IMR-90 (cell line): Measurements from ENCODE around the gene OR2A2. TPM values are rescaled to one million over a fixed set of nuclear protein-coding genes. Genes with fewer than 3 reads are reported as not detected.

Experiments used
- ATAC-seq: fragments of 200-7000 bp; cut with Tn5 transposase; 2 replicates; pipeline ENCODE4 v1.9.1; 2020; ENCODE audit warnings: low read depth, mild to moderate bottlenecking, moderate library complexity
- BruUV-seq: library from RNA; stranded (reverse); fragments of 400-500 nt; replicated peaks from 2 replicates; lab custom pipeline; 2021; lab: Mats Ljungman, UMichigan
- CTCF ChIA-PET: fragments of 300-600 bp; formaldehyde crosslinking; extraction: SDS; loops from one replicate; lab custom pipeline; 2021; ENCODE audit warnings: antibody characterized with exemption; lab: Yijun Ruan, JAX
- POLR2A ChIA-PET: fragments of 300-600 bp; sonication (Branson Sonifier 250); formaldehyde crosslinking; loops from one replicate; lab custom pipeline; 2022; ENCODE audit warnings: antibody characterized with exemption; ENCODE audit not compliant: unreplicated experiment; lab: Charles Lee
- DNase-seq: peaks from one replicate; pipeline ENCODE4 v3.0.0; 2013
- H2AFZ ChIP-seq: replicated peaks from 2 replicates; pipeline ENCODE3; 2013; ENCODE audit warnings: low read length, mild to moderate bottlenecking; ENCODE audit not compliant: poor library complexity
- H2AK5ac ChIP-seq: 2 replicates; pipeline ENCODE4 v1.6.1; 2013; ENCODE audit warnings: low read depth, low read length, inconsistent platforms
- H2AK9ac ChIP-seq: replicated peaks from 2 replicates; pipeline ENCODE3; 2013; ENCODE audit warnings: mild to moderate bottlenecking, low read depth, low read length, moderate library complexity; ENCODE audit not compliant: poor library complexity
- H2BK120ac ChIP-seq: 2 replicates; pipeline ENCODE4 v1.6.1; 2013; ENCODE audit warnings: low read depth, low read length, inconsistent platforms
- H2BK15ac ChIP-seq: 3 replicates; pipeline ENCODE4 v1.6.1; 2013; ENCODE audit warnings: low read depth, low read length, inconsistent platforms
- H2BK20ac ChIP-seq: 2 replicates; pipeline ENCODE4 v1.6.1; 2013; ENCODE audit warnings: low read depth, mild to moderate bottlenecking, inconsistent platforms, low read length, moderate library complexity
- H2BK5ac ChIP-seq: 2 replicates; pipeline ENCODE4 v1.6.1; 2013; ENCODE audit warnings: mild to moderate bottlenecking, low read depth, low read length, inconsistent platforms; ENCODE audit not compliant: poor library complexity, severe bottlenecking
- H3K14ac ChIP-seq: replicated peaks from 2 replicates; pipeline ENCODE4 v1.6.1; 2013; ENCODE audit warnings: low read depth, low read length, inconsistent platforms
- H3K18ac ChIP-seq: 2 replicates; pipeline ENCODE4 v1.6.1; 2013; ENCODE audit warnings: low read depth, low read length, control low read depth
- H3K23ac ChIP-seq: 2 replicates; pipeline ENCODE4 v1.6.1; 2013; ENCODE audit warnings: low read depth, low read length, inconsistent platforms
- H3K27ac ChIP-seq: 2 replicates; pipeline ENCODE4 v1.5.1; 2013; ENCODE audit warnings: mild to moderate bottlenecking, control low read depth, low read length; ENCODE audit not compliant: insufficient read depth
- H3K27me3 ChIP-seq: 2 replicates; pipeline ENCODE4 v1.6.1; 2013; ENCODE audit warnings: low read length; ENCODE audit not compliant: control insufficient read depth, insufficient read depth
- H3K36me3 ChIP-seq: 2 replicates; pipeline ENCODE4 v1.6.1; 2013; ENCODE audit warnings: low read length, mixed read lengths; ENCODE audit not compliant: control insufficient read depth, insufficient read depth
- H3K4ac ChIP-seq: 2 replicates; pipeline ENCODE4 v1.6.1; 2013; ENCODE audit warnings: low read depth, low read length, inconsistent platforms
- H3K4me1 ChIP-seq: 2 replicates; pipeline ENCODE4 v1.6.1; 2013; ENCODE audit warnings: low read length, mixed read lengths; ENCODE audit not compliant: control insufficient read depth, insufficient read depth
- H3K4me2 ChIP-seq: 2 replicates; pipeline ENCODE4 v1.6.1; 2013; ENCODE audit warnings: low read depth, mild to moderate bottlenecking, control low read depth, low read length, moderate library complexity
- H3K4me3 ChIP-seq: 2 replicates; pipeline ENCODE4 v1.5.1; 2013; ENCODE audit warnings: low read depth, mild to moderate bottlenecking, control low read depth, low read length, moderate library complexity; ENCODE audit not compliant: insufficient read depth
- H3K56ac ChIP-seq: 2 replicates; pipeline ENCODE4 v1.6.1; 2013; ENCODE audit warnings: low read length, inconsistent platforms; ENCODE audit not compliant: insufficient read depth; ENCODE audit errors: extremely low read depth
- H3K79me1 ChIP-seq, 2 experiments: 2 replicates each; pipeline ENCODE4 v1.6.1; 2013; ENCODE audit warnings: low read length in 2 of 2, inconsistent platforms in 1 of 2, low read depth in 1 of 2
- H3K9ac ChIP-seq: 2 replicates; pipeline ENCODE4 v1.6.1; 2013; ENCODE audit warnings: low read depth, low read length, control low read depth
- H3K9me1 ChIP-seq: 2 replicates; pipeline ENCODE4 v1.6.1; 2013; ENCODE audit warnings: low read length, inconsistent platforms; ENCODE audit not compliant: insufficient read depth
- H3K9me3 ChIP-seq: 2 replicates; pipeline ENCODE4 v1.6.1; 2013; ENCODE audit warnings: low read length; ENCODE audit not compliant: control insufficient read depth, insufficient read depth
- H4K20me1 ChIP-seq: 2 replicates; pipeline ENCODE4 v1.6.1; 2013; ENCODE audit warnings: low read length, inconsistent platforms; ENCODE audit not compliant: insufficient read depth
- H4K5ac ChIP-seq: 2 replicates; pipeline ENCODE4 v1.6.1; 2013; ENCODE audit warnings: mild to moderate bottlenecking, low read depth, low read length, control low read depth
- H4K8ac ChIP-seq, 2 experiments: 2 replicates each; pipeline ENCODE4 v1.6.1; 2013; ENCODE audit warnings: low read depth in 2 of 2, low read length in 2 of 2, control low read depth in 1 of 2, inconsistent platforms in 1 of 2
- H4K91ac ChIP-seq: 2 replicates; pipeline ENCODE4 v1.6.1; 2013; ENCODE audit warnings: low read depth, low read length, inconsistent platforms; ENCODE audit not compliant: insufficient read depth
- BHLHE40 ChIP-seq: fragments of 150-350 bp; IDR thresholded peaks from 2 replicates; pipeline ENCODE4 v1.6.1; 2016; ENCODE audit warnings: mild to moderate bottlenecking, low read depth, low read length
- MAFK ChIP-seq: IDR thresholded peaks from 2 replicates; pipeline ENCODE4 v1.6.1; 2012; ENCODE audit warnings: low read depth, low read length, improper control_type of control experiment
- NFE2L2 ChIP-seq: fragments of 150-350 bp; IDR thresholded peaks from 2 replicates; pipeline ENCODE4 v1.6.1; 2016; ENCODE audit warnings: low read depth, mild to moderate bottlenecking, low read length
- POLR2A ChIP-seq: IDR thresholded peaks from 2 replicates; pipeline ENCODE4 v1.6.1; 2012; ENCODE audit warnings: mild to moderate bottlenecking, low read depth, low read length
- WGBS, 2 experiments: methylation state at CpG; one replicate each; pipeline versions ENCODE4 v1.1.5 to v1.1.7; 2013; ENCODE audit warnings: missing lambda C conversion rate in 2 of 2; ENCODE audit not compliant: insufficient read length in 1 of 2; ENCODE audit errors: extremely low coverage in 2 of 2; 5-methylcytosine and 5-hydroxymethylcytosine counted together
- dilution Hi-C: fragments of 300-500 bp; cut with HindIII; formaldehyde crosslinking; loops from one replicate; pipeline ENCODE4 v1.14.3; 2018; ENCODE audit warnings: low sequenced_read_pairs; ENCODE audit not compliant: unreplicated experiment
- in situ Hi-C: fragments of 300-500 bp; cut with MboI; formaldehyde crosslinking; loops from 3 replicates; pipeline ENCODE4 v1.14.3; 2019; ENCODE audit warnings: low sequenced_read_pairs, inconsistent platforms, mixed read lengths
- intact Hi-C: fragments of 100-400 bp; cut with micrococcal nuclease; formaldehyde crosslinking; loops from 2 replicates; pipeline ENCODE4 v1.10.0; 2022
- polyA plus RNA-seq, 3 experiments: library from polyadenylated mRNA; depleted of rRNA; stranded (reverse); fragments of >200 nt; gene quantifications; 2 replicates each; pipeline ENCODE4 v1.2.3, GENCODE V29; 2012; ENCODE audit warnings: low replicate concordance in 1 of 3
- total RNA-seq: library from RNA; depleted of rRNA; stranded (reverse); fragments of >200 nt; gene quantifications from 2 replicates; pipeline ENCODE4 v1.2.3, GENCODE V29; 2012
- TF ChIP-seq, protein P1 (sequence below): fragments of 150-350 bp; IDR thresholded peaks from 2 replicates; pipeline ENCODE4 v1.6.1; 2017; ENCODE audit warnings: mild to moderate bottlenecking, antibody characterized with exemption, low read length, low read depth

The OR2A2 gene
- total and polyA plus RNA-seq, 2 of the 4 experiments (the other 2 are of a cell fraction), result not detected

GRCh38 chr7:144100607-144101006, 8.8 kb upstream of the OR2A2 start:
- H3K36me3 ChIP-seq, result no peaks in the 10 kb centered on the region
- H2BK20ac ChIP-seq, result no peak overlapping the region
- H2AK5ac ChIP-seq, result no peak overlapping the region
- no peak overlapping the region for H3K56ac ChIP-seq
- TF ChIP-seq, protein P1, sequence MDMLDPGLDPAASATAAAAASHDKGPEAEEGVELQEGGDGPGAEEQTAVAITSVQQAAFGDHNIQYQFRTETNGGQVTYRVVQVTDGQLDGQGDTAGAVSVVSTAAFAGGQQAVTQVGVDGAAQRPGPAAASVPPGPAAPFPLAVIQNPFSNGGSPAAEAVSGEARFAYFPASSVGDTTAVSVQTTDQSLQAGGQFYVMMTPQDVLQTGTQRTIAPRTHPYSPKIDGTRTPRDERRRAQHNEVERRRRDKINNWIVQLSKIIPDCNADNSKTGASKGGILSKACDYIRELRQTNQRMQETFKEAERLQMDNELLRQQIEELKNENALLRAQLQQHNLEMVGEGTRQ, result no peak
- TF ChIP-seq NFE2L2 (no peak), POLR2A (no peak), MAFK (no peak), BHLHE40 (no peak)
- intact Hi-C loops, result no loop called here
- dilution Hi-C loops, result no loop called here
- ATAC-seq (no peak), DNase-seq (no peak)
- no peak overlapping the region for H4K5ac ChIP-seq
- H3K4me3 ChIP-seq, result no peak overlapping the region
- POLR2A ChIA-PET, result no interaction called here
- H3K23ac ChIP-seq, result no peak overlapping the region
- no peaks in the 10 kb centered on the region for H3K79me1 ChIP-seq
- BruUV-seq, result no TSS peak
- in situ Hi-C loops, result no loop called here
- no peak overlapping the region for H2AFZ ChIP-seq
- H3K4me1 ChIP-seq, result no peaks in the 10 kb centered on the region
- no peak overlapping the region for H4K91ac ChIP-seq
- H3K4me2 ChIP-seq, result no peak overlapping the region
- H2BK15ac ChIP-seq, result no peak overlapping the region
- H4K20me1 ChIP-seq, result no peaks in the 10 kb centered on the region
- H3K27me3 ChIP-seq, result no peaks in the 10 kb centered on the region
- H3K14ac ChIP-seq, result no peak overlapping the region
- H2BK5ac ChIP-seq, result no peak overlapping the region
- H4K8ac ChIP-seq, result no peak overlapping the region
- H3K18ac ChIP-seq, result no peak overlapping the region
- H3K9me3 ChIP-seq, result no peaks in the 10 kb centered on the region
- CTCF ChIA-PET, result no interaction called here
- no peak overlapping the region for H3K27ac ChIP-seq
- H3K9me1 ChIP-seq, result no peaks in the 10 kb centered on the region
- WGBS, 2 experiments, result no CpG with 5 or more reads among the region's 3 CpGs
- no peak overlapping the region for H2BK120ac ChIP-seq
- H3K9ac ChIP-seq, result no peak overlapping the region
- H2AK9ac ChIP-seq, result no peak overlapping the region
- no peak overlapping the region for H3K4ac ChIP-seq
